Measurements from ENCODE around the gene TLE2. TPM values are rescaled to one million over a fixed set of nuclear protein-coding genes. Genes with fewer than 3 reads are reported as not detected.
A peak's percentile ranks its signal among the peaks of the same experiment; 100 is the strongest.
"Not testable (repeated sequence)": the region's sequence is repeated elsewhere in the genome, so short reads cannot be mapped to it uniquely, and the experiment has no call there.

The TLE2 gene
- total RNA-seq, 1 experiment from 2014 or later = not detected

DNA sequence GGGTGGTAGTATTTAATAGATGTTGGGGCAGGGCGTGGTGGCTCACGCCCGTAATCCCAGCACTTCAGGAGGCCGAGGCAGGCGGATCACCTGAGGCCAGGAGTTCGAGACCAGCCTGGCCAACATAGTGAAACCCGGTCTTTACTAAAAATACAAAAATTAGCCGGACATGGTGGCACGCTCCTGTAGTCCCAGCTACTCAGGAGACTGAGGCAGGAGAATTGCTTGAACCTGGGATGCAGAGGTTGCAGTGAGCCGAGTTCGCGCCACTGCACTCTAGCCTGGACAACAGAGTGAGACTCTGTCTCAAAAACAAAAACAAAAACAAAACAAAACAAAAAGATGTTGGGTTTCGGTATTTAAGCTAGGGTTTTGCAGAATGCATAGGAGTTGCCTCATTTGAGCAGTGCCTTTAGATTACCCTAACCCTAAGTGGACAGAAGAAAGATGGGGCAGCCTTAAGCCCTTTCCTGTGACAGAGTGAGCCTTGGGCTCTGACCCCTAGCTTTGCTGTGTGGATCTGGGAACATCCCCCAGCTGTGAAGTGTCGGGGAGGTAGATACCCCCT lies 8.0 kb upstream of the TLE2 start:
- DNase-seq (ENCODE audit: low read depth) = not testable (repeated sequence)

DNA sequence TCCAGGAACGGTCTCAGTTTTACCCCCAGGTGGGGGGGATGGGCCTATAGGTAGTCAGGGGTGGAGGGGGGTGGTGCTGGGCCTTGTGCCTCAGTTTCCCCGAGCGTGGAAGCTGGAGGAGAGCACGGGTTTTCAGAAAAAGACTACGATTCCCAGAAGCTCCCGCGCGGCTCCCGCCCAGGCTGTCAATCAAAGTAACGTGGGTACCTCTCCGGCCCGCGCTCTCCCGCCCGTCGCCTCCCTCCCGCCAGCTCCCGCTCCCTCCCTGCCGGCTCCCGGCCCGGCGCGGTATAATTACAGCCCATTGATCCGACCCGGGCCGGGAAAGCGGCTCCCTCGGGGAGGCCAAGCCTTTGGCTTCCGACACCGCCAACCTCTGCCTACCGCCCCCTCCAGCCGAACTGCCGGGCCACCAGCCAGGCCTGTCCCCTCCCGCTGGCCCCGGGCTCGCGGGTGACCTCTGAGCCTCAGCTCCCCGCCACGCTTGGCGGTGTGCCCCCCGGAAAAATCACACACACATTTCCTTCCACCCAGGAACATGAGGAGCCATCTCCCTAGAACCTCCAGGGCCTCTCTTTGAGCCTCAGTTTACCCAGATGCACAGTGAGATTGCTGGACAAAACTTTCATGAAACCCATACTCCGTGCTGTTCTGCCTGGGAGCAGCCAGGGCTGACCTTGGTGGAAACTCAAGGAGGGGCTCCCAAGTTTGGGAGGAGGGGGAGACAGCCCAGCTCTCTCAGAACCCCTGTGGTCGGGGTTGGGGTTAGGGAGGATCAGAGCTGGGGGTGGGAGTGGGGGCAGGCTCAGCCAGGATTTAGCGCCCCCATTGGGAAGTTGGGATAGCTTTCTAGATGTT lies 7.3 kb upstream of the TLE2 start:
- peak; percentile 88 for DNase-seq (ENCODE audit: low read depth)

DNA sequence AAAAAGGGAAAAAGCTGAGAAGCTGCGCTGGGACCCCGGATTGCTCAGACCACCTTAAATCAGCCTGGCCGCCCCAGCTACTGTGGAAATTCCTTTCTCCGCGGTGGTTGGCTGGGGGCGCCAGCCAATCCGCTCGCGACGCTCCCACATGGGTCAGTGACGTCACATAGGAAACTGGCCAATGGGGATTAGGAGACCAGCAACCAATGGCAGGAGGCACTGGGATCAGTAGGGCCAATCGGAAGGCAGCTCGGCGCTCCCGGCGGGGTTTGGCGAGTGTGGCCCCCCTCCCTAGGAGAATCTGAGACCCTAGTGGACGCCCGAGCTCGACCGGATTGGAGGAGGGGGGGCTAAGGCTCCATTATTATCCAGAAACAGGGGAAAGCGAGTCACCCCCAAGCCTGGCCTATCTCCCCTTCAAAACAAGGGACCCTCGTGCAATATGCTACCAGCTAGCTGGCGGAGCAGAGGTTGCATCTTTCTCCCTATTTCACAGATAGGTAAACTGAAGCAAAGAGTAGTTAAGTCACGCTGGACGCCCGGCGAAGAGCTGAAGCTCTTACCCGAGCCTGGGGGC lies 6.5 kb upstream of the TLE2 start:
- peak; percentile 99 for DNase-seq (ENCODE audit: low read depth)

DNA sequence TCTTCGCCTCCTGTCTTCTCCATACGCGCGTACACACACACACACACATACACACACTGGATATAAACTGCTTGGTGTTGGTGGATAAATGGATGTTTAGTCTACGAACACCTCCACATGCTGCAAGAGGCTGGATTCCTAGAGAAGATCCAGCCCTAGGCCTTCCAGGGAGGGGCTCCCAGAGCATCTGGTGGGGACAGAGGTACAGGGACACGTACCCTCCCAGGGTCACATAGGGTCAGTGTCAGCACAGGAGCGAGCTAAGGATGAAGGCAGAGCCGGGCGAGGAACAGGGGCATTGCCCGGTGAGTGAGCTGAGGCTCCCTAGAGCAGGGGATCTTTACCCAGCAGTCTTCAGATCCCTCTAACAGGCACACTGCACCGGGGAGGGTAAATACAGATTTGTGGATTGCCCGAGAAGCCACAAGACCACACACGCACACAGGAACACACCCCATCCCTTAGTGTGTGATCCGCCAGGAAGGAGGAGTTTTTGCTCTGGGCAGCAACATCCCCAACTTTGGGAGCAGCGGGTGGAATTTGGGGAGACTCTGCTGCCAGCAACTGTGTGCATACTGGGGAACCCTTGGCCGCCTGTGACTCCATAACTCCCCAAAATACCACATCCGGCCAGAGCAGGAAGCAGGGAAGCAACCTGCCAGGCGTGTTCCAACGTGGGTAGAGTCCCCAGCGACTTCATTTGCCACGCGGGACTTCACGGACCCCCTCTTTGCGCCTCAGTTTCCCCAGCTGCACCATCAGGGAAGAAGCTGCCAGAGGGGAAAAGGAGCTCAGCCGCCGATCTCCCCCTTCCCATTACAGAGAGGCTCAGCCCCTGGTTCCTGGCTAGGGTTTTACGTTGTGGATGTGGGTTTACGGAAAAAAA lies 5.8 kb upstream of the TLE2 start:
- DNase-seq (ENCODE audit: low read depth) = peak; percentile 66

DNA sequence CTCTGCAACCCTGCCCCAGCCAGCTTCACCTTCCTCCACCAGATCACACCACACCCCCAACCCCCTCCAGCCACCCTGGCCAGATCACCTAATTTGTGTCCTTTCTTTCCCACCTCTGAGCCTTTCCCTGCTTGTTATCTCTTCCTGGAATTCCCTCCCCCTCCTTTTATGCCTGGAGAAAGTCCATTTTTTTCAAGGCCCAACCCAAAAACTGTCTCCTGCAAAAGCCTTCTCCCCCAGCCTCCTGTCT lies 5.3 kb upstream of the TLE2 start:
- no peak for DNase-seq (ENCODE audit: low read depth)

DNA sequence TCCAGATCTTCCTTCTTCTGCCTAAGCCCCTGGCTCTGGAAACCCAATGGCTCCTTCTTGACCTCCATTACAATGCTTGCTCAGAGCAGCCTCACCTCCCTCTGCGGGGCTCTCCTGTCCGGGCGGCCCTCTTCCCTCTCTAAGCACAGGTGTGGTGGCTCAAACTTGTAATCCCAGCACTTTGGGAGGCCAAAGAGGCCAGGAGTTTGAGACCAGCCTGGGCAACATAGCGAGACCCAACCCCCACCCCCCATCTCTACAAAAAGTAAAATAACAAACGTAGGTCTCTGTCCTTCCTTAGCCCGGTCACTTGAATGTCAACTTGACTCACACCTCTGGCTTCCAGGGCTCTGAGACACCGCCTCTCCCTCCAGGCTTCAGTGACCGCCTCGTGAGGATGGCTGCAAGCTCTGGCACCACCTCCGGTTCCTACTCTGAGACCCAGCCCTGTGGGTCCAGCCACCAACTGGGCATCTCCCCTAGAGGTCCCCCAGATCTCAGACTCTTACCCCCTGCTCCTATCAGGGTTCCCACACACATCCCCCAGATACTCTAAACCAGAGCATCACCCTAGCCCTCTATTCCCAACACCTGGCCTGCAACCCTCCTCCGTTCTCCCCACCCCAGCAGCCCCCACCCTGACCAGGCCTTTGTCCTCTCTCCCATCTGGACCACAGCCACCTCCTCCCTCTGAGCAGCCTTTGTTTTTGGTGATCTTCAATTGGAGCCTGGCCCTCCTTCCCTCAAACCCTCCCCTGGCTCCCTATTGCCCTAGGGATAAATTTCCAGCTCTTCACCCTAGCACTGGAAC lies 4.7 kb upstream of the TLE2 start:
- DNase-seq (ENCODE audit: low read depth) = peak; percentile 43

DNA sequence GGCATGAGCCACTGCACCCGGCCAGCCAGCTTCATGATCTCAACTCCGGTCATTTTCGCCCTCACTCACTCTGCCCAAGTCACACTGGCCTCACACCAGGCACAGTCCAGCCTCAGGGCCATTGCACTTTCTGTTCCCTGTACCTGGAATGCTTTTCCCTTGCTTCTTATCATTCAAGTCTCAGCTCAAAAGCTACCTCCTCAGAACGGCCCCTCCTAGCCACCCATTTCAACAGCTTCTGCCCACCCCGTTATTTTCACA lies 2.5 kb upstream of the TLE2 start:
- no peak for DNase-seq (ENCODE audit: low read depth)

DNA sequence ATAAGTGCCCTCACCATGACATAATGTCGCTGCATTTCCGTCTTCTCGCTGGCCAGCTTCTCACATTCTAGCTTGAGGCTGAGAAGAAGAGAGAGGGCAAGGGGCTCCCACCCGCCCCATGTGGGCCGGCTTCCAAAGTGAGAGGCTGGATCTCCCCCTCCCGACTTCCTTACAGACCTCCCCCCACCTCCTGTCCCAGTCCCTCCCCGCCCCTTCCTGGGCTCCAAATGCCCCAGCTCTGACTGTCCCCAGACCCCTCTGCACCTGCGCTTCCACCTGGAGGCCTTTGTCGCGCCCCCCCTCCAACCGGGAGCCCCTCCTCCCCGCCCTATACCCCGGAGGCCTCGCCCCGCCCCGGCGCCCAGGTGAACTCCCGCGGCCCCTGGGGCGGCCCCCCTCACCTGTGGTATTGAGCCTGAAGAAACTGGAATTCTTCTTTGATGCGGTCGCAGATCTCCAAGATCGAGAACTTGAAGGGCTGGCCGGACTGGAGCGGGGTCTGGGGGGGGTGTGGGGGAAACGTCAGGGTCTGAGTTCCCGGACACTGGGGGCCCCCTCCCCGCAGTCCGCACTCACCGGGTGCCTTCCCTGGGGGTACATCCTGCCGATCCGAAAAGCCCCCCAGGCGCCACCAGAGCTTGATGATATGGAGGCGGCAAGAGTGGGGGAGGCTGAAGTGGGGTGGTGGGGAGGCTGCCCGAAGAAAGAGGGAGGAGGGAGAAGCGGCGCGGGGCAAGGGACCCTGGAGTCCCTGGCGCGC lies 595 bp downstream of the TLE2 start:
- no peak for DNase-seq (ENCODE audit: low read depth)

DNA sequence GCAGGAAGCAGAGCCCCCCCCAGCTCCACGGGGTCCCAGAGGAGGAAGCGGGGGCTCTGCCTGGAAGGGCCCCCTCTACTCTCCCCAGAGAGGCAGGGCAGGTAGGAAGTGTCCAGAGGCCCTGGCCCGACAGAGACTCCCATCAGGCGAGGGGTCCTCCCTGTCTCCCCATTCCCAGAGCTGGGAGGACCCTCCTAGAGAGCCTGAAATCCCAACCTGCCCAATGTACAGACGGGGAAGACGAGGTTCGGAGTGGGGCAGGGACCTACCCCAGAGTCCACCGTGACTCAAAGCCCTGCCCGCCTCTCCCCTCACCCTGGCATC lies 1.1 kb downstream of the TLE2 start:
- DNase-seq (ENCODE audit: low read depth) = no peak

DNA sequence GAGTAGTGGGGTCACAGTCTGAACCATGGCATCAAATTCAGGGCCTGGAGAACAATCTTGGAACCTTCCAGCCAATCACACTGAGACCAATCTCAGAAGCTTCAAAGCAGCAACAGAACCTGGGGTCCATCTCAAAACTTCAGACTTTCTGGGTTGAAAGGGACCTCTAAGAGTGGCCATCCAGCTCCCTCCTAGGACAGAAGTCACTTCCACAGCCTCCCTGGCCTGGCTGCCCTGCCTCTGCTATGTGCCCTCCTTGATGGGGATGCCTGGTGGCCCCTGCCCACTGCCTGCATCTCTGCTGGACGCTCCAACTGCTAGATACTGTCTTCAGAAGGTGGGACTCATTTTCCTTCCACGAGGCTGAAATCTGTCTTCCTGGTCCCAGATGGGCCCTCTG lies 1.8 kb downstream of the TLE2 start:
- no peak for DNase-seq (ENCODE audit: low read depth)

DNA sequence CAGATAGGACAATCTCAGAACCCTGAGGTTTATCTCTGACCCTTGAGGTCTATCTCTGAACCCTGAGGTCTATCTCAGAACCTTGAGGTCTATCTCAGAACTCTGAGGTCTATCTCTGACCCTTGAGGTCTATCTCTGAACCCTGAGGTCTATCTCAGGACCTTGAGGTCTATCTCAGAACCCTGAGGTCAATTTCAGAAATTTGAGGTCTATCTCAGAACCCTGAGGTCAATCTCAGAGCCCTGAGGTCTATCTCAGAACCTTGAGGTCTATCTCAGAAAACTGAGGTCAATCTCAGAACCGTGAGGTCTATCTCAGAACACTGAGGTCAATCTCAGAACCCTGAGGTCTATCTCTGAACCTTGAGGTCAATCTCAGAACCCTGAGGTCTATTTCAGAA lies 2.3 kb downstream of the TLE2 start:
- DNase-seq (ENCODE audit: low read depth) = no peak

DNA sequence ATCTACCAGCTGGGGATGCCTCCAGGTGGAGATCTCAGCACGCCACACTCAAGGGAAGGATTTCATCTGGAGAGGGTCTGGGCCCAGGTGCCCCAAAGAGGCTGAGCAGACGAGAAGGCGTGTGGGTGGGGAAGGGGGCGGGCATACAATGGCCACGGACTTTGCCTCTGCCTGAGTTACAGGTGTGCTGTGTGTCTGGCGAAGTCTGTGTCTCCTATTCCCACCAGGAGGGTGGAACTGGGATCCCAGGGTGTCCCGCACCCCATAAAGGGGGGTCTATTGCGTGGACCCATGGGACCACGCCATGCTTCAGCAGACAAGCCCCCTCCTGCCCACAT lies 3.6 kb downstream of the TLE2 start:
- DNase-seq (ENCODE audit: low read depth) = no peak

DNA sequence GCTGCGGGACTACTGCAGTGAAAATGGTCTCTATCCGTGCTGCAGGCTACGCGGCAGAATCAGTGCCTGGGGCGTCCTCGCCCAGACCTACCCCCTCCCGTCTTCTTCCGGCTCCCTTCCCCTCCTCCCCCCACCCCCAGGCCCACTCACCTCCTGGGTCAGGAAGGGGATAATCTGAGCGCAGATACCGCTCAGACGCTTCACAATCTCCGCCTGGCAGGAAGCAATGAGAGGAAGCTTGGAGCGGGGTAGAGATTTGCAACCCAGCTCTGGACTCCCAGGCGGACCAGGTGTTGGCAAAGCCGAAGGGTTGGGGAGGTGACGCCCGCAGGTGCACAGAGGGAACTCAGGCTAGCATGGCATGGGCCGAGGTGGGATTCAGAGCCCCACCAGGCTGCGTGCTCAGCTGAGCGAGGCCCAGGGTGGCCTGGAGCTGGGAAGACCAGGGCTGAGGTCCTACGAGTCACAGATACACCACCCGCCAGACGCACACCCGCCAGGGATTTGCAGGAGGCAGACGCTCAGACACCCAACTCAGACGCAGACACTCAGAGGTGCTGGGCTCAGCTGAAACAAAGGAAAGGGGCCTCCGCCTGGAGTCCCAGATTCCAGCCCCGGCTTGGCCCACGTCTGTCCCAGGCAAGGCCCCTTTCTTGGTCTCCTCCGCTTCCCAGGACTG lies 4.1 kb downstream of the TLE2 start:
- no peak for DNase-seq (ENCODE audit: low read depth)

DNA sequence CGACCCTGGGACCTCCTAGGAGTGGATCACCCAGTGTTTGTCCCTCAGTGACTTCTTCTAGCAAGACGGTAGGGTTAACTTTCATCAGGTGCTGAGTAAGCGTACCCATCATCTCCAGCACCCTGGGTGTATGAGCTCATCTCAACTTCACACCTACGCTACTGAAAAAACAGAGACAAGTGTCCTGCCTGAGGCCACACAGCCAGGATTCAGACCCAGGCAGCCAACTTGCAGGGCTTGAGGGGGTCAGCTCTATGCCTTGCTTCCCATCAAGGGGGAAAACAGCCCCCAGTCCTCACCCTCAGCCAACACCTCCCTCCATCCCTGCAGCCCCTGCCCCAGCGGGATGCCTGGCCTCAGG lies 4.6 kb downstream of the TLE2 start:
- DNase-seq (ENCODE audit: low read depth) = no peak

DNA sequence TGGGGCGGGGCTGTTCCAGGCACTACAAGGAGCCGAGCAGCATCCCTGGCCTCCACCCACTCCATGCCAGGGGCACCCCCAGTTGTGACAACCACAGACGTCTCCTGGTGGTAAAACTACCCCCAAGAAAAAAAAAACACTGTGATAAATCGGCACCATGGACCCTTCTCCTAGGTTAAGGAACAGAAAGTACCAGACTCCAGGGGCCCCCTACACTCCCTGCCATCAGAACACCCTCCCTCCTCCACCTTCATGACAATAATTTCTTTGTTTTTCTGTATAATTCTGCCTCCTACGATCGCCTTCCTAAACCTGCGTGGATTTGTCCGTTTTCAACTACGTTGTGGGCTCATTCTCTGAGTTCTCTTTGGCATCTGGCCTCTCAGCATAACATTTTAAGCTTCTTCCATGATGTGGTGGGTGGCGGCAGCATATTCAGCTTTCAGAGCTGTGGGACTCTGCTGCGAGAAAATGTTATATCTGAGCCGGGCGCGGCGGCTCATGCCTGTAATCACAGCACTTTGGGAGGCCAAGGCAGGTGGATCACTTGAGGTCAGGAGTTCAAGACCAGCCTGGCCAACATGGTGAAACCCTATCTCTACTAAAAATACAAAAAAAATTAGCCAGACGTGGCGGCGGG lies 8.6 kb downstream of the TLE2 start:
- no peak for DNase-seq (ENCODE audit: low read depth)

DNA sequence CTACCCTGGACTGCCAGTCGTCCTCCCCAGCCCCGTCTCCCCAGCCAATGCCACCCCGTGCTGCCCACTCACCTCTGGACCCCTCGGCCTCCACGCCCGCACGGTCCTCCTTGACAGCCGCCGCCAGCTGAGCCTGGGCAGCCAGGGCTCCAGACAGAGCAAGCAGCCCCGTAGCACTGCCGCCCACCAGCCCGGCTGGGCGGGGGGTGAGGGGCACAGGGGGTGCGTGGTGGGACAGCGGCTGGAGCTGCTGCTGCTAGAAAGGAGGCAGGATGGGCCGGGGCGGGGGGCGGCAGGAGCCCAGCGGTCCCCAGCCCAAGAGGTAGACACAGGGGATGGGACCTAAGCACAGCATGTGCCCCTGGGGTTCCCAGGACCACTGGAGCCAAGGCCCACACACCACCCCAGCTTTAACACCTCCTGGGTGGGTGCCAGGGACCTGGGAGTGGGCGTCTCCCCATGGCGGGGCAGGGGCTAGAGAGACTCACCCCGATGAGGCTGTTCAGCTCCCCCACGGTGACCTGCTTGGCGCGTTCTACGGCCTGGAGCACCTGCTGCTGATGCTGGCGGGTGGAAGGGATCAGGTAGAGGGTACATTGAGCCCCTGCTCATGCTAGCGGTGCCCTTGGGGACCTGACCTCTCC lies 9.7 kb downstream of the TLE2 start:
- no peak for DNase-seq (ENCODE audit: low read depth)

DNA sequence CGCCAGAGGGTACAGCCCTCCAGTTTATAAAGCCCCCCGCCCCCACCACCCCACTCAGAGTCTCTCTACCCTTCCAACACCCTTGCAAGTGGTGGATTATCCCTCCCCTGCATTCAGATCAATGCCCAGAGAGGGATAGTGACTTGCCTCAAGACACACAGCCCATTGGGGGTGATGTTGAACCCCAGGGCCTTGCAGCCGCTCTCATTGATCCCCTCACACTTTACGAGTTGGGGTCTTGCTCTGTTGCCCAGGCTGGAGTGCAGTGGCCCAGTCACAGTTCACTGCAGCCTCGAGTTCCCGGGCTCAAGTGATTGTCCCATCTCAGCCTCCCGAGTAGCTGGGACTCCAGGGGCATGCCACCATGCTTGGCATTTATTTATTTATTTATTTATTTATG lies 11.2 kb downstream of the TLE2 start:
- DNase-seq (ENCODE audit: low read depth) = no peak

DNA sequence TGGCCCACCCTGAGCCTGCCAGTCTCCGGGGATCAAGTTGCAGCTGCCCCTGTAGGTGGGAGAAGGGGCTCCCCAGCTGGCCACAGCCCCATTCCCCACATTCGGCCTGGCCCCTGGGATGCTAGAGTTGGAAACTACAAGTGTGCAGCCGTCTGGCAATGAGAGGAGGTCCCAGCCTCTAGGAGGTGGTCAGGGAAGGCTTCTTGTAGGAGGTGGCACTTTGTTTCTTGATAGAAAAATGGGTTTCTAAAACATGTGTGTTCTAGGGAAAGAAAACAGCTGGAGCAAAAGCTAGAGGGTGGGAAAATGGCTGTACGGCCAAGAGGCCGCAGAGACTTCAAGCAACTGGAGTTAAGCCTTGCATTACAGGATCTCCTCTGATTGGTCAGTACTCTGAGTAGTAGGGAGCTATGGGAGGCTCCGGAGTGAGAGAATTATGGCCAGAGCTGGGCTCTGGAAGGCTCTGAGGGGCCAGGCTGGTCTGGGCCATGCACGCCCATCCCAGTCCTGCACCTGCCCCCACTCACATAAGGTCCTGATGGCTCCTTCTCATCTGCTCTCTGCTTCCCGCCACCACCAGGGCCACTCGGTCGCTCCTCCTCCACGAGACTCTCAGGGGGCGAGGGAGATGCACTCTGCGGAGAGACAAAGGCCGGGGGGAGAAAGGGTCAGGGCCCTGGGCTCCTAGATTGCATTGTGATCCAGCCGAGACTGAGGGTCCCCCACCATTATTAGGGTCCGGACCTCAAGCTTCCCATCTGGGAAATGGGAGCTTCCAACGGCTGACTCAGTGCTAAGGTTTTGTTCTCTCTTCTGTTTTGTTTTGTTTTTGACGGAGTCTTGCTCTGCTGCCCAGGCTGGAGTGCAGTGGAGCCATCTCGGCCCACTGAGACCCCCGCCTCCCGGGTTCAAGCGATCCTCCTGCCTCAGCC lies 13.7 kb downstream of the TLE2 start:
- no peak for DNase-seq (ENCODE audit: low read depth)

DNA sequence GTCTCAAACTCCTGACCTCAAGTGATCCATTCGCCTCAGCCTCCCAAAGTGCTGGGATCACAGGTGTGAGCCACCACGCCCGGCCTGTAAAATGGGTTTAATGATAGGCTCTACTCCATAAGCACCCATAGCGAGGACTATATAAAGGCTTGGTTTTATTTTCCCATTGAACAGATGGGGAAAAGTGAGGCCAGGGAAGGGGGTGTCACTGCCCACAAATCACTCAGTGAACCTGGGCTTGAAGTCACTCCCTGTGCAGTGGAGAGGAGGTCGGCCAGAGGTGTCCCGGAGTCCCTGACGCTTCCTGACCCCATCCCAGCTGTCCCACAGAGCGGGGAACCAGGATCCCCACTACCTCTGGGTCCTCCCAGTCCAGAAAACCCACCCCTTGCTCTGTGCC lies 14.9 kb downstream of the TLE2 start:
- no peak for DNase-seq (ENCODE audit: low read depth)

All from M059J (cell line).